GM18907 (cell line): ENCODE results near the gene DMKN.

Source experiments
- ATAC-seq: cut with Tn5 transposase; IDR thresholded peaks from one replicate; pipeline ENCODE4 v1.9.1; 2021; ENCODE audit warnings: mild to moderate bottlenecking, moderate library complexity; ENCODE audit not compliant: unreplicated experiment

The DMKN gene

GRCh38 chr19:35528218-35529038 lies 15.0 kb upstream of the DMKN start, which contains the start of gene SBSN:
TSS of gene SBSN (minus strand) at chr19:35528311. CDS start at chr19:35528281, 30 bp downstream.
- ATAC-seq = no peak

- no peak for ATAC-seq
Measured at GRCh38 chr19:35525873-35526272, 12.4 kb upstream of the DMKN start.

GRCh38 chr19:35524181-35524837 lies 10.9 kb upstream of the DMKN start:
- ATAC-seq = no peak

- ATAC-seq = no peak
Measured at GRCh38 chr19:35522745-35523327, 9.4 kb upstream of the DMKN start.

- ATAC-seq = no peak
Measured at GRCh38 chr19:35521124-35521743, 7.8 kb upstream of the DMKN start.

GRCh38 chr19:35519291-35519690 lies 5.8 kb upstream of the DMKN start:
- ATAC-seq = no peak

GRCh38 chr19:35518313-35518712 lies 4.9 kb upstream of the DMKN start:
- no peak for ATAC-seq

GRCh38 chr19:35517342-35517741 lies 3.9 kb upstream of the DMKN start:
- ATAC-seq = no peak

GRCh38 chr19:35516310-35516709 lies 2.9 kb upstream of the DMKN start:
- ATAC-seq = no peak

- no peak for ATAC-seq
Measured at GRCh38 chr19:35514282-35514809, 897 bp upstream of the DMKN start.

GRCh38 chr19:35512831-35513627 lies 420 bp downstream of the DMKN start:
- ATAC-seq = no peak

GRCh38 chr19:35511337-35511736 lies 2.1 kb downstream of the DMKN start:
- no peak for ATAC-seq

GRCh38 chr19:35510626-35510964 lies 2.9 kb downstream of the DMKN start:
- no peak for ATAC-seq

GRCh38 chr19:35509861-35510625 lies 3.4 kb downstream of the DMKN start:
- no peak for ATAC-seq

GRCh38 chr19:35509018-35509652 lies 4.3 kb downstream of the DMKN start:
- no peak for ATAC-seq

- no peak for ATAC-seq
Measured at GRCh38 chr19:35508129-35508528, 5.3 kb downstream of the DMKN start.

GRCh38 chr19:35507561-35507960 lies 5.9 kb downstream of the DMKN start:
- no peak for ATAC-seq

- no peak for ATAC-seq
Measured at GRCh38 chr19:35506011-35506410, 7.4 kb downstream of the DMKN start.

- ATAC-seq = no peak
Measured at GRCh38 chr19:35502751-35503150, 10.7 kb downstream of the DMKN start.
